Gastrocnemius medialis (tissue), 4 donors: ENCODE results near the gene FGG.

Experiments used
- CTCF ChIP-seq, 5 experiments: fragments of 450-650 bp in 3 of 5; fragments of 200-600 bp in 2 of 5; sonication (generic) in 2 of 5; IDR thresholded peaks in 4 of 5; conservative IDR thresholded peaks in 1 of 5; 1 replicate in 4 of 5; 2 replicates in 1 of 5; pipeline ENCODE4 v1.5.1; 2016 to 2019; ENCODE audit warnings: antibody characterized with exemption in 5 of 5, mild to moderate bottlenecking in 3 of 5, moderate library complexity in 3 of 5
- POLR2A ChIP-seq, 2 donors: fragments of 450-650 bp; IDR thresholded peaks; one replicate each; pipeline ENCODE4 v1.6.1; 2017; ENCODE audit warnings: antibody characterized with exemption in 2 of 2, mild to moderate bottlenecking in 2 of 2, moderate library complexity in 2 of 2

GRCh38 chr4:154583230-154583629 lies 29.2 kb downstream of the FGG start:
- TF ChIP-seq CTCF (IDR thresholded peaks at IDR 0.05 in 4 of 5, conservative IDR thresholded peaks at IDR 0.05 in 1 of 5), result no peak
- no peak for TF ChIP-seq POLR2A (IDR thresholded peaks at IDR 0.05)
